Measurements from ENCODE around the gene DGKZ.

DNA sequence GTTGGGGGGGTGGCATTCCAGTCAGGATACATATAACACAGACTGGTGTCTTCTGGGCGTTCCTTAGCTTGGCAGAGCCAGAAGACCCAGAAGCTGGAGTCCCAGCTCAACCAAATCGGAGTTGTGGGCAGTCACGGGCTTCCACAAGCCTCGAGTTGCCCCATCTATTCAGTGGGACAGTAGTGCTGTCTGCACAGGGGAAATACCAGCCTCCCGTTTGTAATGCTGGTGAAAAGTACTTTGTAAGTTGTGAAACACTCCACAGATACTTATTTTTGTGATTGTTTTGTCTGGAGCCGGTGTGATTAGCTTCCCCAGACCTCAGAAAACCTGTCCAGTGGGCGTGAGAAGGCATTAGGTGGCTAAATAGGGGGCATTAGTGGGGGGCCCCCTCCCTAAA lies 13.6 kb downstream of the DGKZ start:
- TF ChIP-seq EZH2 (optimal IDR thresholded peaks at IDR 0.05; ENCODE audit: low read depth, low read length) (no peak), EZH2phosphoT487 (IDR thresholded peaks at IDR 0.05; ENCODE audit: low read length) (no peak)
